ENCODE results near the gene C1orf232. TPM values are rescaled to one million over a fixed set of nuclear protein-coding genes. Genes with fewer than 3 reads are reported as not detected.

Gene C1orf232
- total and polyA plus RNA-seq, 2 of the 4 experiments (the other 2 are of a cell fraction) = not detected

- peaks cover 12% of the 10 kb centered on the region; the same call in 1 of the 2 replicates for H3K27me3 ChIP-seq (ENCODE audit: control insufficient read depth, insufficient read depth, low read length)
- H3K4me2 ChIP-seq (ENCODE audit: low read depth, low read length) = no peak overlapping the region
- no peak overlapping the region for H3K23ac ChIP-seq (ENCODE audit: low read depth, low read length)
- H4K8ac ChIP-seq (ENCODE audit: low read depth in 2 of 2, low read length in 2 of 2) = no peak overlapping the region
- no peak overlapping the region for H2BK15ac ChIP-seq (ENCODE audit: low read depth, low read length)
- DNase-seq (peak; percentile 23), ATAC-seq (ENCODE audit: low read depth) (no peak)
- peak overlapping the region; percentile 18 for H2AFZ ChIP-seq (replicated peaks; ENCODE audit: low read length, poor library complexity)
- H3K4ac ChIP-seq (ENCODE audit: low read depth, low read length) = no peak overlapping the region
- H2AK5ac ChIP-seq (ENCODE audit: low read depth, low read length) = no peak overlapping the region
- H3K27ac ChIP-seq (ENCODE audit: insufficient read depth, low read length) = no peak overlapping the region
- ChIA-PET CTCF (interaction anchor here (0.5 to 1.2 kb wide), 4 partner anchors 20 to 623 kb away, joined by 3 to 5 read pairs (median 3); no protein-coding TSS in a partner anchor), POLR2A (ENCODE audit: unreplicated experiment) (no interaction called here)
- H2BK20ac ChIP-seq (ENCODE audit: low read depth, low read length) = no peak overlapping the region
- H3K9me3 ChIP-seq (ENCODE audit: control insufficient read depth, insufficient read depth, low read length) = no peaks in the 10 kb centered on the region
- no TSS peak for BruUV-seq (replicated peaks)
- in situ Hi-C loops (cut with MboI; ENCODE audit: low sequenced_read_pairs) = no loop called here
- no peak overlapping the region for H3K4me3 ChIP-seq (ENCODE audit: insufficient read depth, low read depth, low read length)
- H2BK5ac ChIP-seq (ENCODE audit: low read depth, low read length, poor library complexity, severe bottlenecking) = no peak overlapping the region
- H3K9ac ChIP-seq (ENCODE audit: low read depth, low read length) = no peak overlapping the region
- intact Hi-C loops (cut with micrococcal nuclease) = loop anchor here (1.0 to 5.0 kb wide), 3 partner anchors 60 to 129 kb away; partner anchors contain the start of gene CEP85
- no peak overlapping the region for H3K18ac ChIP-seq (ENCODE audit: low read depth, low read length)
- no peak overlapping the region for H4K5ac ChIP-seq (ENCODE audit: low read depth, low read length)
- H4K91ac ChIP-seq (ENCODE audit: insufficient read depth, low read depth, low read length) = no peak overlapping the region
- no peaks in the 10 kb centered on the region for H4K20me1 ChIP-seq (ENCODE audit: insufficient read depth, low read length)
- H3K56ac ChIP-seq (ENCODE audit: extremely low read depth, insufficient read depth, low read length) = no peak overlapping the region
- 0 out of 2 replicates have a peak, but pooled peaks cover 3% of the 10 kb centered on the region for H3K9me1 ChIP-seq (ENCODE audit: insufficient read depth, low read length)
- no peak overlapping the region for H2AK9ac ChIP-seq (replicated peaks; ENCODE audit: low read depth, low read length, poor library complexity)
- no peak overlapping the region for H3K14ac ChIP-seq (replicated peaks; ENCODE audit: low read depth, low read length)
- no peak overlapping the region for H2BK120ac ChIP-seq (ENCODE audit: low read depth, low read length)
- dilution Hi-C loops (cut with HindIII; ENCODE audit: low sequenced_read_pairs, unreplicated experiment) = no loop called here
- 64% methylated on average over 8 of the region's 19 CpGs; no CpG with 5 or more reads in 1 of the 2 experiments for WGBS, 2 experiments (ENCODE audit: extremely low coverage in 2 of 2, insufficient read length in 1 of 2)
- no peaks in the 10 kb centered on the region for H3K36me3 ChIP-seq (ENCODE audit: control insufficient read depth, insufficient read depth, low read length)
- H3K4me1 ChIP-seq (ENCODE audit: control insufficient read depth, insufficient read depth, low read length) = peaks cover 4% of the 10 kb centered on the region
- peaks cover 1 to 4% of the 10 kb centered on the region in 2 experiments for H3K79me1 ChIP-seq (ENCODE audit: low read depth in 1 of 2, low read length in 2 of 2)
- TF ChIP-seq ELK1 (IDR thresholded peaks at IDR 0.05; ENCODE audit: borderline replicate concordance, low read depth, low read length) (no peak), CTCF (conservative IDR thresholded peaks at IDR 0.05; ENCODE audit: low read depth, low read length) (no peak), SMC3 (IDR thresholded peaks at IDR 0.05; ENCODE audit: low read depth, low read length) (no peak), RCOR1 (IDR thresholded peaks at IDR 0.05; ENCODE audit: insufficient replicate concordance, low read length) (no peak), CHD1 (IDR thresholded peaks at IDR 0.05; ENCODE audit: low read depth, low read length) (no peak), CEBPB (IDR thresholded peaks at IDR 0.05; ENCODE audit: low read depth, low read length) (no peak), POLR2A (IDR thresholded peaks at IDR 0.05; ENCODE audit: low read depth, low read length) (no peak), MAZ (IDR thresholded peaks at IDR 0.05; ENCODE audit: borderline replicate concordance, low read depth, low read length) (no peak), MAFK (IDR thresholded peaks at IDR 0.05; ENCODE audit: low read depth, low read length) (no peak), USF2 (IDR thresholded peaks at IDR 0.05; ENCODE audit: low read depth, low read length) (no peak), MXI1 (IDR thresholded peaks at IDR 0.05; ENCODE audit: borderline replicate concordance, low read depth, low read length) (no peak), RAD21 (IDR thresholded peaks at IDR 0.05; ENCODE audit: low read length) (no peak), FOS (IDR thresholded peaks at IDR 0.05; ENCODE audit: low read depth, low read length) (no peak), BHLHE40 (IDR thresholded peaks at IDR 0.05; ENCODE audit: low read depth, low read length) (no peak)
Observed at GRCh38 chr1:26164861-26165842, 3.6 kb downstream of the C1orf232 start.

Measured in IMR-90 (cell line).